Fibroblast of mammary gland (primary cell): ENCODE measurements around the gene SNPH.

Experiments used
- DNase-seq: peaks from one replicate; pipeline ENCODE4 v3.0.0-alpha.2; 2010; ENCODE audit warnings: low read depth
- H3K4me3 ChIP-seq: 2 replicates; pipeline ENCODE4 v1.5.1; 2011; ENCODE audit warnings: low read depth, mild to moderate bottlenecking, low read length, moderate library complexity; ENCODE audit not compliant: control insufficient read depth
- TF ChIP-seq, protein P1 (sequence below): conservative IDR thresholded peaks from 2 replicates; pipeline ENCODE4 v1.5.1; 2011; ENCODE audit warnings: low read depth, low read length, inconsistent platforms; ENCODE audit not compliant: control insufficient read depth, insufficient read depth

Gene SNPH

DNA sequence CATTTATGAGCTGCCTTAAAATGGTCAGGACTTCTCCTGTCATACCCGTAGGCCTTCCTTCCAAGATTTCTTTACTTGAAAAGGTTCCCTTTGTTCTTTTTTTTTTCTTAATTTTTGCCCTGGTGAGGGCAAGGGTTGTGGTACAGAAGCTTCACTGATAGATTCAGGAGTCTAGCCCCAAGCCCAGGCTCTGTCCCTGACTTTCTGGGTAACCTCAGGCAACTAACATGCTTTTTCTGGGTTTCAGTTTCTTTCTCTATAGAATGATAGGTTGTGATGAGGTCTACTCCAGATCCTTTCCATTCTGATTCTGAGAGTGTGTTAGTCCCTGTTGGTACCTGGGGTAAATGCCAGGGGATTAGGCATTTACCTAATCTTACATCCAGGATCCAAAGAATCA is 21.2 kb downstream of the SNPH start:
- TF ChIP-seq, protein P1, sequence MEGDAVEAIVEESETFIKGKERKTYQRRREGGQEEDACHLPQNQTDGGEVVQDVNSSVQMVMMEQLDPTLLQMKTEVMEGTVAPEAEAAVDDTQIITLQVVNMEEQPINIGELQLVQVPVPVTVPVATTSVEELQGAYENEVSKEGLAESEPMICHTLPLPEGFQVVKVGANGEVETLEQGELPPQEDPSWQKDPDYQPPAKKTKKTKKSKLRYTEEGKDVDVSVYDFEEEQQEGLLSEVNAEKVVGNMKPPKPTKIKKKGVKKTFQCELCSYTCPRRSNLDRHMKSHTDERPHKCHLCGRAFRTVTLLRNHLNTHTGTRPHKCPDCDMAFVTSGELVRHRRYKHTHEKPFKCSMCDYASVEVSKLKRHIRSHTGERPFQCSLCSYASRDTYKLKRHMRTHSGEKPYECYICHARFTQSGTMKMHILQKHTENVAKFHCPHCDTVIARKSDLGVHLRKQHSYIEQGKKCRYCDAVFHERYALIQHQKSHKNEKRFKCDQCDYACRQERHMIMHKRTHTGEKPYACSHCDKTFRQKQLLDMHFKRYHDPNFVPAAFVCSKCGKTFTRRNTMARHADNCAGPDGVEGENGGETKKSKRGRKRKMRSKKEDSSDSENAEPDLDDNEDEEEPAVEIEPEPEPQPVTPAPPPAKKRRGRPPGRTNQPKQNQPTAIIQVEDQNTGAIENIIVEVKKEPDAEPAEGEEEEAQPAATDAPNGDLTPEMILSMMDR: no peak
- no peak overlapping the region for H3K4me3 ChIP-seq
- DNase-seq: no peak

DNA sequence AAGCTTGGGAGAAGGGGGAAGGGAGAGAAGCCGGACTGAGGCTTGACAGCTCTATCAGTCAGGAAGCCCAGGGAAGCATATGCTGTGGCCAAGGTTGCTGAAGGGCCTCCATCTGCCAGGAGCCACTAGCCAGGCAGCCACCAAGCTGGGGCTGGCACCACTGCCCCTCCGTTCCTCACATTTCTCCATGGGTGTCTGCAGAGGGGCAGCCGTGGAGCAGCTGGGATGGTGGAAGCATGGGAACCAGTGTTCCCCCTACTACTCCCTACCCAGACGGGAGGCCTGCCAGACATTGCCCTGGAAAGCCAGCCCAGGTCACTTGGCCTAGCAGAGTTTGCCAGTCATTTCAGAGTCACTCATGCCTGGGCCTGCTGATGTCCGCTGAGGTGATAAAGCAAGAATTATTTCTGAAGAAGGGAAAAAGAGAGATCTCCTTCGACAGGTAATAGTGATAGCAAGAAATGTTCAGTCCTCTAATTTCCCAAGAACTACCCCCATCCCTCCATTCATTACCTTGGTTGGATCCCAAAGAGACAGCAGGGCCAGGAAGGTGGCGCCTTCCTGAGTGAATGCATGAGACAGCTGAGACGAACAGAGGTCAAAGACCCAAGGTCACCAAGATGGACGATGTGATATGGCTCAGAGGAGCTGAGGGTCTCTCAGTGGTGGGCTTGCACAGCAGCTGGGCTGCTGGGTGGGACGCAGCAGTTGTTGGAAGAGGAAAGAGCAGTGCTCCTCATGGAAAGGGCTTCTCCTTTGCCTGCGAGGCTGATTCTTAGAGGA is 21.9 kb downstream of the SNPH start:
- TF ChIP-seq, protein P1: no peak
- no peak overlapping the region for H3K4me3 ChIP-seq
- DNase-seq: no peak

DNA sequence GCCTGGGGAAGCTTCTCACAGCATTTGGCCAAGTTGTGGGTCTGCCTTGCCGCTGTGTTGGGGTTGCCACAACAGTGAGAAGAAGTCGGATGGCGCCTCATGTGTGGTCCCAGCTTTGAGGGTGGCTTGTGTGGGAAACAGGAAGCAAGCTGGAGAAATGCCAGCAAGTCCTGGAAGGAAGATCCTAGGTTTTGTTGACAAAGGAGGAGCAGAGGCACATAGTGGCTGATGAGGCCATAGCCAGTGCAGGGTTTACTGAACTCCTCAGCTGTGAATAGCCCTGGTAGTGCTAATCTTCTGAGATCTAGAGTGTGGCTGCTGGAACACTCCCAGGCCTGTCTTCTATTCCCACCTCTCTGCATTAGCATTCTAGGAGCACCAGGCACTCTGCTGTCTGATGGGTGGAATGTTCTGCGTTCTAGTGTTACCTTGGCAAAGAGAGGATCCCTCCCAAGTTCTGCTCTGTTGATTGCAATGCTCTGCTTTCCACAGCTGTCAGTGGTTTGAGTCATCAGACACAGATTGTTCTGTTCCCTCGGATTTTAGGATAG is 25.2 kb downstream of the SNPH start:
- no peak overlapping the region for H3K4me3 ChIP-seq
- TF ChIP-seq, protein P1: no peak
- DNase-seq: peak; percentile 48

DNA sequence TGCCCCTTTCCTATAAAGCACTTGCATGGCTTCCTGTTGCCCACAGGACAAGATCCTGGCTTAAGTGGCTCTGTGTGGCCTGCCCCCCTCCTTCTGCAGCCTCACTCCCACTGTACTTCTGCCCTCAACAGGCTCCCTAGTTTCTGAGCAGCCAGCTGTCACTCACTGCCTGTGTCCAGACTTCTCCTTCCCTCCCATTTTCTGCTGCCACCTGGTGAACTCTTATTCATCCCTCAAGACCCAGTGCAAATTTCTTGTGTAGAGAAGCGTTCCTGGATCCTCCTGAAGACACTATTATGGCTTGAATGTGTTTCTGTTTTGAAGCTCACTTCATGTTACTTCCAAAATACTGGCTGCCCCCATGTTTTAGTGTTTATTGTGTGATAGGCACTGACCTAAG is 26.5 kb downstream of the SNPH start:
- H3K4me3 ChIP-seq: no peak overlapping the region
- TF ChIP-seq, protein P1: no peak
- no peak for DNase-seq

DNA sequence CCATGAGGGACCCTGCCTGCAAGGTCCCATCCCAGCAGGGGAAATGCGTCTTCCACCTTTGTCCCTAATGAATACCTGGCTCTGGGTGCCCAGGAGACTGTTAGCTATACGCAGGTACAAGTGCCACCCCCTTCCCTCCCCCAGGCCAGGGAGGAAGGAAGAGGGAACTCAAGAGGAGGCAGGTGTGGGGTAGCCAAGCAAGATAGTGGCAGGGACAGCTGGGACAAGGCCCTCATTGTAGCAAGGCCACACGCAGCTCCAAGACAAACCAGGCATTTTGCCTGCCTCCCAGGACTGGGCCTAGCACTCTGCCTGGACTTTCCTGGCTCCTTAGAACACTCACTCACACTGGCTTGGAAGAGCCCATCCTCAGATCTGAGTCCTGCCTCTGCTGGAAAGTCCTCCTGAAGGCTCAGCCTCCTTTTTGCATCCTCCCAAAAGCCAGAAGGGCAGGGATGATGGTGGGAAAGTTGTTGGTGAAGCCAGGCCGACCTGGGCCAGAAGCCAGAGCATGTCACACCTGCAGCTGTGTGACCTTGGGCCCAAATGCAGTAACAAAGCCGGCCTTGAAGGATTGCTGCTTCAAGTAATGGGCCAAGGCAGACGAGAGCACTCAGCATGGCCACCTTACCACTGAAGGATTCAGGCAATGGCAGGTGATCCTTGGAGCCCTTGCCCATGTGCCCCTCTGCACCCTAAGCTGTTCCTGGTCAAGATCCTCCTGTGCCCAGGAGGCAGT is 27.7 kb downstream of the SNPH start:
- no peak for DNase-seq
- TF ChIP-seq, protein P1: no peak
- H3K4me3 ChIP-seq: no peak overlapping the region

DNA sequence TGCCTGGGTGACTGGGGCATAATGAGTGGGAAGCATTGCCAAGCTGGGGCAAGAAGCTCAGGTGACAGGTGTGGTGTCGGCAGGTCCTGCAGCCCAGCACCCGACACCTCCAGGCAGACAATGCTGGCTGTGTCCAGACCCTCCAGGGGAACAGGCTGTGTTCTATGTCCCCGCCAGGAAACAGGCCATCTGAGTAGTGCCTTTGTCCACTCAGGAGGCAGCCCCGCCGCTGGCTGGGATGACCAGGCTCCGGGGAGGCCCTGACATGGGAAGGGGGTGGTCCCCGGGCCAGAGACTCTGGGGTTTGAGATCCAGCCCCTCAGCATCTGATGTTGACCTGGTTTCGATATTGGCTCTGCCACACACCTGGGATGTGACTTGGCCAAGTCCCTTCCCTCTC is 28.4 kb downstream of the SNPH start:
- DNase-seq: no peak
- TF ChIP-seq, protein P1: no peak
- no peak overlapping the region for H3K4me3 ChIP-seq
